Femur (tissue), 1 donor: ENCODE results near the gene ISY1.
"Not testable (repeated sequence)": the region's sequence is repeated elsewhere in the genome, so short reads cannot be mapped to it uniquely, and the experiment has no call there.

ENCODE experiments used
- DNase-seq: peaks from one replicate; pipeline ENCODE4 v3.0.0-alpha.2; 2017

Gene ISY1

GRCh38 chr3:129119365-129120100, 41.3 kb downstream of the ISY1 start:
- no peak for DNase-seq

- DNase-seq: no peak
Measured at GRCh38 chr3:129118745-129119144, 42.1 kb downstream of the ISY1 start.

- DNase-seq: no peak
Measured at GRCh38 chr3:129117134-129117533, 43.7 kb downstream of the ISY1 start.

- no peak for DNase-seq
Measured at GRCh38 chr3:129116482-129116946, 44.3 kb downstream of the ISY1 start.

- no peak for DNase-seq
Measured at GRCh38 chr3:129114455-129114854, 46.4 kb downstream of the ISY1 start.

- no peak for DNase-seq
Measured at GRCh38 chr3:129112308-129113052, 48.4 kb downstream of the ISY1 start.

- not testable (repeated sequence) for DNase-seq
Measured at GRCh38 chr3:129111076-129111780, 49.6 kb downstream of the ISY1 start.

GRCh38 chr3:129107793-129108192, 53.1 kb downstream of the ISY1 start:
- no peak for DNase-seq

GRCh38 chr3:129106866-129107565, 53.8 kb downstream of the ISY1 start:
- no peak for DNase-seq

GRCh38 chr3:129106320-129106719, 54.5 kb downstream of the ISY1 start:
- DNase-seq: no peak

GRCh38 chr3:129105862-129106261, 55.0 kb downstream of the ISY1 start:
- DNase-seq: no peak

- DNase-seq: no peak
Measured at GRCh38 chr3:129104498-129105079, 56.3 kb downstream of the ISY1 start.

- no peak for DNase-seq
Measured at GRCh38 chr3:129104051-129104450, 56.8 kb downstream of the ISY1 start.

GRCh38 chr3:129103296-129103695, 57.6 kb downstream of the ISY1 start:
- DNase-seq: no peak

GRCh38 chr3:129101370-129102138, 59.3 kb downstream of the ISY1 start:
- DNase-seq: no peak

GRCh38 chr3:129100274-129100673, 60.6 kb downstream of the ISY1 start:
- DNase-seq: no peak

GRCh38 chr3:129095285-129095684, 65.6 kb downstream of the ISY1 start:
- DNase-seq: no peak

GRCh38 chr3:129088312-129088711, 72.6 kb downstream of the ISY1 start:
- not testable (repeated sequence) for DNase-seq

- DNase-seq: peak; percentile 67
Measured at GRCh38 chr3:129087904-129088303, 73.0 kb downstream of the ISY1 start.

GRCh38 chr3:129087138-129087702, 73.6 kb downstream of the ISY1 start:
- DNase-seq: peak; percentile 82

- no peak for DNase-seq
Measured at GRCh38 chr3:129085818-129086217, 75.0 kb downstream of the ISY1 start.
